K562 (cell line): ENCODE measurements around the gene PCDH12. TPM values are rescaled to one million over a fixed set of nuclear protein-coding genes. Genes with fewer than 3 reads are reported as not detected.

Experiments
- C11orf30 ChIP-seq: fragments of 450-650 bp; IDR thresholded peaks from 2 replicates; pipeline ENCODE4 v1.6.1; 2016; ENCODE audit warnings: low read depth, mild to moderate bottlenecking
- CBX8 ChIP-seq: fragments of 200-600 bp; sonication (generic); IDR thresholded peaks from 2 replicates; pipeline ENCODE4 v1.6.1; 2012; ENCODE audit warnings: borderline replicate concordance, mixed run types, low read depth, mild to moderate bottlenecking, moderate library complexity, mixed read lengths, low read length, control low read depth, inconsistent platforms; ENCODE audit not compliant: poor library complexity, severe bottlenecking; ENCODE audit errors: extremely low read depth
- CREB1 ChIP-seq, 2 experiments: sonication (generic) in 1 of 2; formaldehyde crosslinking in 1 of 2; IDR thresholded peaks; 2 replicates each; pipeline versions ENCODE4 v1.6.1 to v1.8.0; 2012 to 2022; ENCODE audit warnings: inconsistent platforms in 1 of 2, mild to moderate bottlenecking in 1 of 2, missing genetic modification reagents in 1 of 2, moderate library complexity in 1 of 2
- FOXM1 ChIP-seq, 2 experiments: fragments of 450-650 bp in 1 of 2; sonication (generic) in 1 of 2; formaldehyde crosslinking in 1 of 2; IDR thresholded peaks; 2 replicates each; pipeline versions ENCODE4 v1.6.1 to v1.9.0; 2017 to 2022; ENCODE audit warnings: low read depth in 2 of 2, mild to moderate bottlenecking in 2 of 2, missing genetic modification reagents in 1 of 2, moderate library complexity in 1 of 2
- GTF2F1 ChIP-seq: IDR thresholded peaks from 2 replicates; pipeline ENCODE4 v1.6.1; 2011; ENCODE audit warnings: low read depth, low read length, improper control_type of control experiment
- HDAC1 ChIP-seq, 2 experiments: fragments of 450-650 bp; IDR thresholded peaks; 2 replicates each; pipeline ENCODE4 v1.6.1; 2016 to 2017; ENCODE audit warnings: inconsistent platforms in 1 of 2, mild to moderate bottlenecking in 1 of 2, moderate library complexity in 1 of 2
- JUN ChIP-seq, 2 experiments: sonication (generic) in 1 of 2; formaldehyde crosslinking in 1 of 2; IDR thresholded peaks; 2 replicates each; pipeline versions ENCODE4 v1.6.1 to v1.8.0; 2012 to 2022; ENCODE audit warnings: borderline replicate concordance in 2 of 2, mild to moderate bottlenecking in 2 of 2, improper control_type of control experiment in 1 of 2, low read depth in 1 of 2, low read length in 1 of 2, missing genetic modification reagents in 1 of 2
- KDM2B ChIP-seq: fragments of 250-450 bp; sonication (Bioruptor Pico); IDR thresholded peaks from 2 replicates; pipeline ENCODE4 v1.8.0; 2021; ENCODE audit warnings: mild to moderate bottlenecking, moderate library complexity
- MYNN ChIP-seq, 2 experiments: sonication (generic); formaldehyde crosslinking in 1 of 2; IDR thresholded peaks; 2 replicates each; pipeline versions ENCODE4 v1.5.0 to v1.6.1; 2016 to 2020; ENCODE audit warnings: antibody characterized with exemption in 1 of 2, missing genetic modification reagents in 1 of 2
- NONO ChIP-seq, 2 experiments: fragments of 200-400 bp in 1 of 2; fragments of 450-650 bp in 1 of 2; formaldehyde crosslinking in 1 of 2; IDR thresholded peaks; 2 replicates each; pipeline ENCODE4 v1.6.1; 2017; ENCODE audit warnings: low read depth in 2 of 2, mild to moderate bottlenecking in 2 of 2, moderate library complexity in 2 of 2, low read length in 1 of 2
- OTX1 ChIP-seq: fragments of 450-650 bp; formaldehyde crosslinking; IDR thresholded peaks from 2 replicates; pipeline ENCODE4 v1.4.0; 2022; ENCODE audit warnings: mild to moderate bottlenecking
- PCBP2 ChIP-seq: fragments of 200-400 bp; formaldehyde crosslinking; IDR thresholded peaks from 2 replicates; pipeline ENCODE4 v1.6.1; 2018; ENCODE audit warnings: low read length, low read depth, mild to moderate bottlenecking, moderate library complexity; ENCODE audit not compliant: poor library complexity, severe bottlenecking
- PTRF ChIP-seq: fragments of 450-650 bp; IDR thresholded peaks from 2 replicates; pipeline ENCODE4 v1.6.1; 2016; ENCODE audit warnings: mild to moderate bottlenecking, missing genetic modification characterization, missing compliant biosample characterization
- RBM17 ChIP-seq: fragments of 200-400 bp; formaldehyde crosslinking; IDR thresholded peaks from 2 replicates; pipeline ENCODE4 v1.6.1; 2017; ENCODE audit warnings: low read depth, mild to moderate bottlenecking, low read length, borderline replicate concordance
- SIN3A ChIP-seq, 2 experiments: fragments of 150-350 bp in 1 of 2; IDR thresholded peaks; 2 replicates each; pipeline ENCODE4 v1.6.1; 2011 to 2016; ENCODE audit warnings: borderline replicate concordance in 2 of 2, low read depth in 2 of 2, low read length in 2 of 2, mild to moderate bottlenecking in 2 of 2, moderate library complexity in 2 of 2; ENCODE audit not compliant: control insufficient read depth in 1 of 2
- SRSF7 ChIP-seq: fragments of 200-400 bp; formaldehyde crosslinking; optimal IDR thresholded peaks from 2 replicates; pipeline ENCODE3; 2017; ENCODE audit warnings: mild to moderate bottlenecking, low read depth, low read length
- ZBTB17 ChIP-seq: fragments of 450-650 bp; formaldehyde crosslinking; IDR thresholded peaks from 2 replicates; pipeline ENCODE4 v1.4.0; 2020; ENCODE audit warnings: mild to moderate bottlenecking
- ZNF76 ChIP-seq: fragments of 250-450 bp; sonication (Bioruptor Pico); IDR thresholded peaks from 2 replicates; pipeline ENCODE4 v1.4.0; 2020; ENCODE audit warnings: mild to moderate bottlenecking, moderate library complexity, borderline replicate concordance
- ZNF780A ChIP-seq: fragments of 250-450 bp; sonication (Bioruptor Pico); IDR thresholded peaks from 2 replicates; pipeline ENCODE4 v1.5.0; 2021; ENCODE audit warnings: mild to moderate bottlenecking
- ZSCAN29 ChIP-seq: fragments of 450-650 bp; IDR thresholded peaks from 2 replicates; pipeline ENCODE4 v1.6.1; 2017
- polyA plus RNA-seq, 8 experiments: library from polyadenylated mRNA; depleted of rRNA in 4 of 8; stranded (reverse) in 5 of 8; unstranded in 3 of 8; fragments of >200 nt; fragmentation: Nextera tagmentation in 2 of 8; fragmentation: Illumina TruSeq in 1 of 8; extraction: Ambion mirVana in 2 of 8; extraction: Trizol in 1 of 8; gene quantifications; 2 replicates each; pipeline versions ENCODE4 v1.2.1 to v1.2.3, GENCODE V29; 2011 to 2014; ENCODE audit warnings: inconsistent platforms in 1 of 8, missing spikeins in 1 of 8
- total RNA-seq, 7 experiments: library from RNA; depleted of rRNA in 6 of 7; stranded (reverse); fragments of >200 nt in 6 of 7; fragmentation: Illumina TruSeq in 2 of 7; extraction: Trizol in 2 of 7; gene quantifications; 2 replicates each; pipeline versions ENCODE4 v1.2.1 to v1.2.3, GENCODE V29; 2011 to 2021; ENCODE audit warnings: low replicate concordance in 1 of 7
- TF ChIP-seq, protein P1 (sequence below): fragments of 200-400 bp; formaldehyde crosslinking; IDR thresholded peaks from 2 replicates; pipeline ENCODE4 v1.6.1; 2017; ENCODE audit warnings: mild to moderate bottlenecking, low read depth, low read length, moderate library complexity
- TF ChIP-seq, protein P2 (sequence below): fragments of 450-650 bp; conservative IDR thresholded peaks from 2 replicates; pipeline ENCODE4 v1.6.1; 2016; ENCODE audit warnings: missing genetic modification characterization, low read depth, mild to moderate bottlenecking, missing compliant biosample characterization, moderate library complexity

PCDH12 gene
- total and polyA plus RNA-seq, 9 of the 15 experiments (the other 6 are each of a cell fraction or from before 2014, with no cell fraction given) = 0.01 to 0.04 (median 0.01) TPM; not detected in 4

DNA sequence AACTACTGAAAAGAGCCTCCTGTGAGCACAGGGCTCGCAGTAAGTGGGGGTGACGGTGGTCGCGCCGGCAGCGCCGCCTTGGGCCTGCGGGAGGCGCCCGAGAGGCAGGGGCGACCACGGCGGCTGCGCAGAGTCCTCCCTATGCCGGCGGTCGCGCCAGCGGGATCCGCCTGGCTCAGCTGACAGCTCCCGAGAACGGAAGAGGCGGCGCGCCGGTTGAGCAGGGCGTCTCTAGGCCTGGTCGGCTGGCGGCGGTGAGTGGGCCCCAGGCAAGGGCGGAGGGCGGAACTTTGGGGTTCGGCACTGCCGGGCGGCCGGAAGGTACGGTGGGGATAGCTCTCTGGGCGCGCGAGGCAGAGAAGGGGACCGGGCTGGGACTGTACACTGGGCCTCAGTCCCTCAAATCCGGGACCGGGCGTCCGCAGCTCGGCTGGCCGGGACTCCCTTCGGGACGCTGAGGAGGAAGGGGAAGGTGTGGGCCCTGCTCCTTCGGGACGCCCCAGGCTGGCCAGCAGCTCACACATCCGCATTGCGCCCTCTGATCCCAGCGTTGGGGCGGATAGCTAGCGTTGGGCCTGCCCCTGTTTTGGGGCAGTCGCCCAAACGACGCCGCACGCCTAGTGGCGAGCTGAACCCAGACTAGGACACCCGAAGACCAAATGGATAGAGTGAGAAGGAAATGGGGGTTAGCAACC lies 11.1 kb upstream of the PCDH12 start, which contains the start of gene RNF14 (continued):
- TF ChIP-seq, protein P1, sequence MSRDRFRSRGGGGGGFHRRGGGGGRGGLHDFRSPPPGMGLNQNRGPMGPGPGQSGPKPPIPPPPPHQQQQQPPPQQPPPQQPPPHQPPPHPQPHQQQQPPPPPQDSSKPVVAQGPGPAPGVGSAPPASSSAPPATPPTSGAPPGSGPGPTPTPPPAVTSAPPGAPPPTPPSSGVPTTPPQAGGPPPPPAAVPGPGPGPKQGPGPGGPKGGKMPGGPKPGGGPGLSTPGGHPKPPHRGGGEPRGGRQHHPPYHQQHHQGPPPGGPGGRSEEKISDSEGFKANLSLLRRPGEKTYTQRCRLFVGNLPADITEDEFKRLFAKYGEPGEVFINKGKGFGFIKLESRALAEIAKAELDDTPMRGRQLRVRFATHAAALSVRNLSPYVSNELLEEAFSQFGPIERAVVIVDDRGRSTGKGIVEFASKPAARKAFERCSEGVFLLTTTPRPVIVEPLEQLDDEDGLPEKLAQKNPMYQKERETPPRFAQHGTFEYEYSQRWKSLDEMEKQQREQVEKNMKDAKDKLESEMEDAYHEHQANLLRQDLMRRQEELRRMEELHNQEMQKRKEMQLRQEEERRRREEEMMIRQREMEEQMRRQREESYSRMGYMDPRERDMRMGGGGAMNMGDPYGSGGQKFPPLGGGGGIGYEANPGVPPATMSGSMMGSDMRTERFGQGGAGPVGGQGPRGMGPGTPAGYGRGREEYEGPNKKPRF = no peak
- no peak for TF ChIP-seq SRSF7
- peak; percentile 87 for TF ChIP-seq ZBTB17 (CRISPR knock-in tag)
- TF ChIP-seq NONO (IDR thresholded peaks at IDR 0.05; ENCODE audit: low read depth in 2 of 2, low read length in 1 of 2) = peak; percentile 18 to 67; a peak in 2 of 4 replicates
- no peak for TF ChIP-seq JUN (IDR thresholded peaks at IDR 0.05; ENCODE audit: borderline replicate concordance, low read depth, low read length)
- no peak; the same call in 1 of the 2 replicates for TF ChIP-seq JUN (CRISPR knock-in tag; IDR thresholded peaks at IDR 0.05; ENCODE audit: borderline replicate concordance)
- TF ChIP-seq OTX1 (CRISPR knock-in tag) = peak; percentile 84
- TF ChIP-seq FOXM1 (IDR thresholded peaks at IDR 0.05; ENCODE audit: low read depth) = no peak
- TF ChIP-seq FOXM1 (CRISPR knock-in tag; IDR thresholded peaks at IDR 0.05; ENCODE audit: low read depth) = 0 out of 2 replicates have a peak, but pooled peaks have one; percentile 2
- no peak for TF ChIP-seq ZNF76 (CRISPR knock-in tag)
- TF ChIP-seq SIN3A (IDR thresholded peaks at IDR 0.05; ENCODE audit: borderline replicate concordance in 2 of 2, control insufficient read depth in 1 of 2, low read depth in 2 of 2, low read length in 2 of 2) = peak in 1 of 2 experiments; percentile 64; a peak in 2 of 4 replicates
- 0 out of 2 replicates have a peak, but pooled peaks have one; percentile 34 for TF ChIP-seq KDM2B (CRISPR knock-in tag)
- no peak for TF ChIP-seq C11orf30
- peak in 1 of 2 experiments; percentile 72; a peak in 1 of 4 replicates for TF ChIP-seq HDAC1 (IDR thresholded peaks at IDR 0.05)
- TF ChIP-seq ZNF780A (CRISPR knock-in tag) = no peak
- no peak for TF ChIP-seq CREB1 (IDR thresholded peaks at IDR 0.05)
- TF ChIP-seq CREB1 (CRISPR knock-in tag; IDR thresholded peaks at IDR 0.05) = no peak; the same call in 1 of the 2 replicates
- no peak for TF ChIP-seq PCBP2
- no peak for TF ChIP-seq PTRF (tag)
- 0 out of 2 replicates have a peak, but pooled peaks have one; percentile 29 for TF ChIP-seq ZSCAN29
- no peak for TF ChIP-seq CBX8
- peak; percentile 19; the same call in 1 of the 2 replicates for TF ChIP-seq MYNN (IDR thresholded peaks at IDR 0.05)
- TF ChIP-seq MYNN (CRISPR knock-in tag; IDR thresholded peaks at IDR 0.05) = no peak
- TF ChIP-seq GTF2F1 = peak; percentile 67
- no peak for TF ChIP-seq RBM17
- TF ChIP-seq, protein P2, sequence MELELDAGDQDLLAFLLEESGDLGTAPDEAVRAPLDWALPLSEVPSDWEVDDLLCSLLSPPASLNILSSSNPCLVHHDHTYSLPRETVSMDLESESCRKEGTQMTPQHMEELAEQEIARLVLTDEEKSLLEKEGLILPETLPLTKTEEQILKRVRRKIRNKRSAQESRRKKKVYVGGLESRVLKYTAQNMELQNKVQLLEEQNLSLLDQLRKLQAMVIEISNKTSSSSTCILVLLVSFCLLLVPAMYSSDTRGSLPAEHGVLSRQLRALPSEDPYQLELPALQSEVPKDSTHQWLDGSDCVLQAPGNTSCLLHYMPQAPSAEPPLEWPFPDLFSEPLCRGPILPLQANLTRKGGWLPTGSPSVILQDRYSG = 0 out of 2 replicates have a peak, but pooled peaks have one; percentile 1
